HG03280 (cell line): ENCODE data around the gene PLK1.

Experiments
- ATAC-seq: cut with Tn5 transposase; IDR thresholded peaks from one replicate; pipeline ENCODE4 v1.9.1; 2021; ENCODE audit warnings: mild to moderate bottlenecking, moderate library complexity; ENCODE audit not compliant: unreplicated experiment

PLK1 gene

GRCh38 chr16:23679274-23679985, 741 bp downstream of the PLK1 start:
- no peak for ATAC-seq

- ATAC-seq: no peak
Measured at GRCh38 chr16:23679986-23680336, 1.3 kb downstream of the PLK1 start.

GRCh38 chr16:23682181-23682580, 3.5 kb downstream of the PLK1 start:
- ATAC-seq: no peak

- no peak for ATAC-seq
Measured at GRCh38 chr16:23683487-23683886, 4.8 kb downstream of the PLK1 start.

- no peak for ATAC-seq
Measured at GRCh38 chr16:23687034-23687808, 8.5 kb downstream of the PLK1 start.

- no peak for ATAC-seq
Measured at GRCh38 chr16:23689442-23690187, 10.9 kb downstream of the PLK1 start.

DNA sequence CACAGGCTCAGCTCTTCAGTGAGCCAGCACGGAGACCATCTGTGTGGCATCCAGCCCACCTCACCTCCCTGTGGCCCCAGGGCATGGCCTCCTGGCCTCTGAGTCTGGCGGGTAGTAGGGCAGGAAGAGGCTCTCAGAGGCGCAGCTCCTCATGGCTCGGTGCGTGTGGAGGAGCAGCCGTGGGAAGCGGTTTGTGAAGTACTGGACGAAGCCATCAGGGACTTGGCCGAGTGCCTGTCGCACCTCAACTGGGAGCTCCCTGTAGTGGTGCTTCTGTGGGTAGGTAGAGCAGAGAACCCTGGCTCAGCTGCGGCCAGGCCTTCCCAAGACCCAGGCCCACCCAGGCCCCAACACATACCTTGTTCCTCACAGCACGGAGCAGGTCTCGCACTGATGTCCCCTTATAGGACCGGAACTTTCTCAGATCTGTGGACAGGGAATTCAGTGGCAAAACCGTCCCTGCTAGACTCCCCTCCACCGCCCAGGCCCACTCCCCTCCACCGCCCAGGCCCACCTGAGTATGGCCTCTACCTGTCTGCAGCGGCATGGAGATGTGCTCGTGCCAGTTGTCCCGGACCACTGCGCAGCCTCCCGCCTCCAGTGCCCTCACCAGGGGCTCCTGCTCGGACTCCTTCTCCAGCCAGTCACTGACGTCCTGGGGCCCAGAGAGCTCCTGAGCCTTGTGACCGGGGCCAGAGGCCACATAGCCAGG, 12.2 kb downstream of the PLK1 start:
- no peak for ATAC-seq

DNA sequence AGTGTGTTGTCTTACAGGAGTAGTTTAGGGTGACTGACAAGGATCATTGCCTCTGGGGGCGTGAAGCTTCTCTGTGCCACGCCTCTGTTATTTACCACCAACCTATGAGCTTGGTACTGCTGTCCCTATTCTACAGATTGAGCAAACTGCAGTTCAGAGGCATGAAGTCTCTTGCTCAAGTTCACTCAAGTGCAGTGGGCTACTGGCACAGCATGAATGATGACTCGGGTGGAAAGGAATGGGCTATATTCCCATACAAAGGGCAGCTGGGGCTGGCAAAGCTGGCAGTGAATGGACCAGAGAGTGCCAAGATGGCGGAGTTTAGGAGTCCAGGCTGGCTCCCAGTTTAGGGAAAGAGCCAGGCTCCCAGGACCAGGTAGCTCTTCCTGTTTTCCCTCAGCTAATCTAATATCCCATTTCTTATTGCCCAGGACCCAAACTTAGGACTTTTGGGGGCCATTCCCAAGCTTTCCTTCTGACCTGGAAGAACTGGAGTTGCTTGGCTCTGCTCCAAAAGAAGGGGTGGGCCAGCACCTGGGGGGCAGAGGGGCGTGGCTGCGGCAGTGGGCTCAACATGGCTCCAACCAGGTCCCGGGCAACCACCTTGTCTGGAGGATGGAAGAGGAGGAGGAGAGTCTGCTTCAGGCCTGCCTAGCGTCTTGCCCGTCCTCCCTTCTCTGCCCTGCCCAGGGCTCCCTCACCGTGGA, 12.9 kb downstream of the PLK1 start:
- no peak for ATAC-seq

DNA sequence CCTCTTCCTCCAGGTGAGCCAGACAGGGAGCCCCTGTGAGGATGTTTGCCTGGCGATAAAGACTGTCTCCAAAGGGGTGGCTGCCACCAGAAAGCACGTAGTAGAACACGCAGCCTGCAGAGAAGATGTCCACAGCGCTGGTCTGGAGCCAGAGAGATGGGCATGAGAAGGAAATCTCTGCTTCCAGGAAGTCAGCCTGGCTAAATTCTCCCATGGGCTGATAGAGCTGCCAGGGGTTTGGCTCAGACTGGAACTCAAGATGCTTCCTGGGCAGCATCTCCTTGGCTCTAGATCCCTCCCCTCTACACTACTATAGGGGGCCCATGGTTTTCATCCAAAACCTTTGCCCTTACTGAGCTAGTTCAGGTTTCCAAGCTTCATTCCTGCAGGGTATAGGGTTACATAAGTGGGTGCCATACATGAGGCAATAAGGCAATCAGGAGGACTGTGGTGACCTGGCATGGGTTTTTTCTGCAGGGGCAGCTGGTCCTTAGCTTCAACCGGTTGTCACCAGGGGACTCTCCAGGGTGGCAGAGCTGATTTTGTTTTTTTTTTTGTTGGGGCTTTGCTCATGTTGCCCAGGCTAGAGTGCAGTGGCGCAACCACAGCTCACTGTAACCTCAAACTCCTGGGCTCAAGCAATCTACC, 13.6 kb downstream of the PLK1 start:
- no peak for ATAC-seq

- no peak for ATAC-seq
Measured at GRCh38 chr16:23694265-23694643, 15.6 kb downstream of the PLK1 start.

- no peak for ATAC-seq
Measured at GRCh38 chr16:23694644-23695373, 16.1 kb downstream of the PLK1 start.

DNA sequence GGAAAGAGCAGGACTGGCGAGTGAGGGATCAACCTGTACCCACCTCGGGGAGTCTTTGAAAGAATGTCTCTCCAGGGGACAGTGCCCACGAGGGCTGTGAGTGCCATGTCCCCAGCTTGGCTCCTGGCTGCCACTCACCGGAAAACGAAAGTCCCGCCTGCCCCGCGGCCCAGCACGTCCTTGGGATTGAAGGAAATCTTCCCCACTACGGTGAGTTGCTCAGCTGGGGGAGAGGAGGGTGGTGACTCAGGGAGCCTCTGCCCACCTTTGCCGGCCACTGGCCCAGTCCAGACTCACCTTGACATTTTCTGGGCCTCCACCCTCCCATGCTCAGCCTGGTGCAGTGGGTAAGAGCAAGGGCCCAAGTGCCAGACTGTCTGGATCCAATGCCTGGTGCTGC, 17.1 kb downstream of the PLK1 start:
- no peak for ATAC-seq

DNA sequence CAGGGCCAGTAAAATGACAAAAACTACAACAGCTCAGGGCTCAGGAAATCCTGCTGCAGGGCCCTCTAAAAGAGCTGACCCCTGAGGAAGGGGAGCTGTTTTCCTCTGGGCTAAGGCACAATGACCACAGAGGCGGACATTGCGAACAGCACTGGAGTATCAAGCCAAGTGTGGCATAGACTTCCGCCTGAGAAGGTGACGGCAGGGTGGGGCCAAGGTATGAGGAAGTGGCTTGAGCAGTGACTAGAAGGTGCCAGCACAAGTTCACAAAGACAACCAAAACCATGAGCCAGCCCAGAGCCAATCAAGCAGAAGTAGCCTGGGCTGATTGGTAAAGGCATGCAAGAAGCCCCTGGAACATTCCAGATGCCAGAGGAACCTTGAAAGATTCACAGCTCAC, 20.4 kb downstream of the PLK1 start:
- no peak for ATAC-seq

DNA sequence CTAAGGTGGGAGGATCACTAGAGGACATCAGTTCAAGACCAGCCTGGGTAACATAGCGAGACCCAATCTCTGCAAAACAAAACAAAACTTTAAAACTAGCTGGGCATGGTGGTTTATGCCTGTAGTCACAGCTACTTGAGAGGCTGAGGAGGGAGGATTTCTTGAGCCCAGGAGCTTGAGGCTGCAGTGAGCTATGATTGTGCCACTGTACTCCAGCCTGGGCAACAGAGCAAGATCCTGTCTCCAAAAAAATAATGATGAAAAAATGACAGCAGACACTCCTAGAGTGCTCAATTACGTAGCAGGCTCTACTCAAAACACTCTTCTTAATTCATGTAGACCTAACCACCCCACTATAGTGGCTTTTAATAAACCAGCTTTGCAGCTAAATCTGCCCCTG, 21.4 kb downstream of the PLK1 start:
- ATAC-seq: no peak

GRCh38 chr16:23700509-23700908, 21.8 kb downstream of the PLK1 start:
- ATAC-seq: no peak

- ATAC-seq: no peak
Measured at GRCh38 chr16:23701045-23701444, 22.4 kb downstream of the PLK1 start.

DNA sequence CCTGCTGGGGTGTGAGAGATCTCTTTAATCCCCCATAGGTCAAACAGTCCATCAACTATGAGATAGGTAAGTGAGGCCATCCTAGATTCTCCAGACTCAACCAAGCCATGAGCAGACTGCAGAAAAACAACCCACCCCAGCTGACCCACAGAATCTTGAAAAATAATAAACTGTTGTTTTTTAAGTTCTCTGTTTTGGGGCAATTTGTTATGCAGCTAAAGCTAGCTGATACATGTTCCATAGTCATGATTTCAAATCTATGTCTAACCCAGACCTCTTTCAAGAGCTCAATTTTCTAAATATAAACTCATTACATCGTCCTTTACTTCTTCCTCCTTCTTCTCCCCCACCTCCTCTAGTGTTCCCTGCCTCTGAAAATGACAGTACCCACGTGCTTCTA, 24.3 kb downstream of the PLK1 start:
- no peak for ATAC-seq

GRCh38 chr16:23704772-23705516, 26.3 kb downstream of the PLK1 start:
- no peak for ATAC-seq

DNA sequence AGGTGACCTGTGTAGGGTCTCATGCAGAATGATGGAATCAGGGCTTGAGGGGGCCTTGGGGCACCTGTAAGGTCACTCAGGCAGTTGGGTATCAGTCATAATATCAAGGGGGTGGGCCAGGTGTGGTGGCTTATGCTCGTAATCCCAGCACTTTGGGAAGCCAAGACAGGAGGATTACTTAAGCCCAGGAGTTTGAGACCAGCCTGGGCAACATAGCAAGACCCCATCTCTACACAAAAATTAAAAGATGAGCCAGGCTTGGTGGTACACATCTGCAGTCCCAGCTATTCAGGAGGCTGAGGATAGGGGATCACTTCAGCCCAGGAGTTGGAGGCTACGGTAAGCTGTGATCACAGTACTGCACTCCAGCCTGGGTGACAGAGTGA, 26.8 kb downstream of the PLK1 start:
- ATAC-seq: no peak
